GM13977 (cell line): Measurements from ENCODE around the gene PGLYRP3.

ENCODE experiments used
- DNase-seq: peaks from one replicate; pipeline ENCODE4 v3.0.0; 2012; ENCODE audit warnings: low spot score
- CTCF ChIP-seq: IDR thresholded peaks from 2 replicates; pipeline ENCODE4 v1.5.1; 2012; ENCODE audit warnings: mild to moderate bottlenecking, control low read depth; ENCODE audit not compliant: insufficient read depth; ENCODE audit errors: extremely low read depth, missing control alignments
- in situ Hi-C: fragments of 300-500 bp; cut with MboI; formaldehyde crosslinking; loops from one replicate; pipeline ENCODE4 v1.12.0; 2022; ENCODE audit warnings: low sequenced_read_pairs, low pct_unique_long_range_greater_than_20kb, mixed read lengths, inconsistent platforms; ENCODE audit not compliant: unreplicated experiment

The PGLYRP3 gene

GRCh38 chr1:153312570-153313186, at the start of gene PGLYRP3:
Gene PGLYRP3 (minus strand): TSS chr1:153312952. CDS start chr1:153310665, 2,287 bp downstream.
- in situ Hi-C loops, result no loop called here
- TF ChIP-seq CTCF, result no peak
- DNase-seq, result no peak

- no peak for DNase-seq
- in situ Hi-C loops, result loop anchor here (10.0 kb wide), 1 partner anchor 123 kb away; no protein-coding TSS in a partner anchor
- TF ChIP-seq CTCF, result no peak
These were observed 49.5 kb upstream of the PGLYRP3 start for GRCh38 chr1:153362187-153362775.

- in situ Hi-C loops, result loop anchor here (10.0 kb wide), 1 partner anchor 123 kb away; no protein-coding TSS in a partner anchor
- DNase-seq, result no peak
- no peak for TF ChIP-seq CTCF
These were observed 48.8 kb upstream of the PGLYRP3 start for GRCh38 chr1:153361480-153362109.

- in situ Hi-C loops, result loop anchor here (10.0 kb wide), 1 partner anchor 124 kb away; no protein-coding TSS in a partner anchor
- TF ChIP-seq CTCF, result no peak
- no peak for DNase-seq
These were observed 48.1 kb upstream of the PGLYRP3 start for GRCh38 chr1:153360592-153361479.

GRCh38 chr1:153360190-153360589, 47.4 kb upstream of the PGLYRP3 start:
- in situ Hi-C loops, result loop anchor here (10.0 kb wide), 1 partner anchor 125 kb away; no protein-coding TSS in a partner anchor
- DNase-seq, result no peak
- TF ChIP-seq CTCF, result no peak

GRCh38 chr1:153359241-153359640, 46.5 kb upstream of the PGLYRP3 start:
- DNase-seq, result no peak
- no peak for TF ChIP-seq CTCF
- in situ Hi-C loops, result no loop called here
